ENCODE results near the gene TMEM272. TPM values are rescaled to one million over a fixed set of nuclear protein-coding genes. Genes with fewer than 3 reads are reported as not detected.

TMEM272 gene
- total and polyA plus RNA-seq, 9 of the 15 experiments (the other 6 are each of a cell fraction or from before 2014, with no cell fraction given): 0.04 to 0.16 (median 0.06) TPM; not detected in 2

DNA sequence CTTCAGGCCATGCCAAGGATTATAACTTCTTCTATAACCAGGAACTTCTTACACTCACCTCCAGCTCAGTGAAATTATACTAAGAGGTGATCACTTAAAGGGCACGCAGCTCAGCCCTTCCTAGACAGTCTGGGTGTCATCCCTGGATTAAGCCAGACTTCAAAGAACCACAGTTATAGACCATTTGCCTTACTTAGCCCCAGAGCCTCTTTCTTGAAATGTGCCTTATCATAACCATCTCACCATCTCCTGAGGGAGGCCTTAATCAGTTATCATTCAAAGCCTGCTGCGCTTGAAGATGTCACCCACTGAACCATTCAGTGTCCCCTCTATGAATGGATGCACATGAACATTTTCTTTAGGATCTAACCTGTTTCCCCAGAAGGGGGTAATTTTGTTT is 30.9 kb downstream of the TMEM272 start:
- no peak for ATAC-seq
- no peaks in the 10 kb centered on the region for H3K36me3 ChIP-seq (ENCODE audit: control insufficient read depth, insufficient read depth, low read length)
- ChIA-PET POLR2A (no interaction called here), CTCF (ENCODE audit: low intra/inter-chr PET ratio) (no interaction called here)
- no peak overlapping the region for H3K9ac ChIP-seq (ENCODE audit: insufficient read depth in 1 of 2, low read depth in 2 of 2, low read length in 2 of 2)
- H3K27me3 ChIP-seq (ENCODE audit: control insufficient read depth in 2 of 2, insufficient read depth in 2 of 2, low read length in 2 of 2): peaks cover 0 to 20% of the 10 kb centered on the region in 2 experiments; a peak in 3 of 5 replicates
- BruUV-seq (replicated peaks): no TSS peak
- TF ChIP-seq ZNF134 (CRISPR knock-in tag; conservative IDR thresholded peaks at IDR 0.05) (no peak), ZNF695 (CRISPR knock-in tag; IDR thresholded peaks at IDR 0.05) (no peak), E2F3 (CRISPR knock-in tag; IDR thresholded peaks at IDR 0.05) (no peak), GABPA (tag; conservative IDR thresholded peaks at IDR 0.05; ENCODE audit: low read depth) (no peak), ZSCAN32 (CRISPR knock-in tag; IDR thresholded peaks at IDR 0.05) (no peak), HMGN3 (IDR thresholded peaks at IDR 0.05; ENCODE audit: borderline replicate concordance, extremely low read depth, insufficient read length, low read depth, low read length) (no peak), ESRRB (CRISPR knock-in tag; IDR thresholded peaks at IDR 0.05; ENCODE audit: borderline replicate concordance) (no peak), ZNF175 (CRISPR knock-in tag; IDR thresholded peaks at IDR 0.05; ENCODE audit: low read depth) (no peak)
- TF ChIP-seq, protein P1, sequence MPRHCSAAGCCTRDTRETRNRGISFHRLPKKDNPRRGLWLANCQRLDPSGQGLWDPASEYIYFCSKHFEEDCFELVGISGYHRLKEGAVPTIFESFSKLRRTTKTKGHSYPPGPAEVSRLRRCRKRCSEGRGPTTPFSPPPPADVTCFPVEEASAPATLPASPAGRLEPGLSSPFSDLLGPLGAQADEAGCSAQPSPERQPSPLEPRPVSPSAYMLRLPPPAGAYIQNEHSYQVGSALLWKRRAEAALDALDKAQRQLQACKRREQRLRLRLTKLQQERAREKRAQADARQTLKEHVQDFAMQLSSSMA (CRISPR knock-in tag; IDR thresholded peaks at IDR 0.05): no peak
- TF ChIP-seq, protein P2, sequence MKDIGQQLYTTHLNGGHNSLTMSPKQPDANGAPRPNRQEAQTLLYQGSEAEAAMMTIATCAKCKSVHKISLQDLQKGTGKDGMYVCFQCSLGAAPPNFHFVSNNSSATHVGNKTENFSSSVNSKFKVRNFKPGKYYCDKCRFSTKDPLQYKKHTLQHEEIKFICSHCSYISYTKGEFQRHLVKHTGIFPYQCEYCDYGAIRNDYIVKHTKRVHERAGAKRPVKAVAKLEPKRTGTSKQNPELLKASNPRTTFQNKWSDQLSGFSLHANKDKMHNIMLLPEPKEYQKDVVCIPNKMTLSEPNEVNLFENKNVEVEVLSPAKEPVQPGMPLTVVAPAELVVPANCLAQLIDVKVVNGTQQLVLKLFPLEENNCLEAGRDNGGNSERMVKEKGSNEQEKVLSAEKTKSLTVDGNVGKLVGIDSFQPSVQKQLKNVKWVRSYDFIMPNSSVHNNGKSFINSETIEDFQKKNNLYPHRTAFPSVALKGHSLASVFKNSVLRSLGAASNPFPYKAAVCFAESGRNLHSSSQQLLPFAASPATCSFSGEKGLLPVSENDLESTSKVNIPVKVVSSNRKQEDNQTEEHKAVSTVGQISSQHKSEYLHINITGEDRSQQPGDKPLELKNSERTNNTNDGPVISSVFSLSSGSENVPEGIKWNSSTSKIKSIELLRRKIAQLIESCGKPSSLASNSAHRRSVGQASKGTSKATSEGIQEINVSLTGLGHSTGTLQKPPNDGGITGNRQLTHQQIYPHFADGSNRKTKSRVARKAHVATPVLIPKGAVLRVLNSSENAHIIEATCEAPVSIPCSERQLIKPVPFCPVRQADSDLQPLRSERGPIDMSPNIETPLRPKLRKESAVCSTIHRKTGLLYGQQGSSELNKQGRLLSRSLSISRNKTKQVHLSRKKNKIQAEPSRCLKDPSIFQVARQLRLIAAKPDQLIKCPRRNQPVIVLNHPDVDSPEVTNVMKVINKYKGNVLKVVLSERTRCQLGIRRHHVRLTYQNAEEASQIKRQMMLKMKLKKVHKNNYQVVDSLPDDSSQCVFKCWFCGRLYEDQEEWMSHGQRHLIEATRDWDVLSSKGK (CRISPR knock-in tag; IDR thresholded peaks at IDR 0.05): no peak
- TF ChIP-seq, protein P3, sequence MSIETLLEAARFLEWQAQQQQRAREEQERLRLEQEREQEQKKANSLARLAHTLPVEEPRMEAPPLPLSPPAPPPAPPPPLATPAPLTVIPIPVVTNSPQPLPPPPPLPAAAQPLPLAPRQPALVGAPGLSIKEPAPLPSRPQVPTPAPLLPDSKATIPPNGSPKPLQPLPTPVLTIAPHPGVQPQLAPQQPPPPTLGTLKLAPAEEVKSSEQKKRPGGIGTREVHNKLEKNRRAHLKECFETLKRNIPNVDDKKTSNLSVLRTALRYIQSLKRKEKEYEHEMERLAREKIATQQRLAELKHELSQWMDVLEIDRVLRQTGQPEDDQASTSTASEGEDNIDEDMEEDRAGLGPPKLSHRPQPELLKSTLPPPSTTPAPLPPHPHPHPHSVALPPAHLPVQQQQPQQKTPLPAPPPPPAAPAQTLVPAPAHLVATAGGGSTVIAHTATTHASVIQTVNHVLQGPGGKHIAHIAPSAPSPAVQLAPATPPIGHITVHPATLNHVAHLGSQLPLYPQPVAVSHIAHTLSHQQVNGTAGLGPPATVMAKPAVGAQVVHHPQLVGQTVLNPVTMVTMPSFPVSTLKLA (conservative IDR thresholded peaks at IDR 0.05): no peak
- no peak overlapping the region for H3K4me2 ChIP-seq (ENCODE audit: insufficient read depth, low read length)
- no peak for DNase-seq (ENCODE audit: extremely low read depth in 1 of 4, low spot score in 3 of 4)
- H3K4me3 ChIP-seq: no peak overlapping the region
- 47% methylated on average over 1 of the region's 2 CpGs for WGBS (ENCODE audit: insufficient coverage, low coverage, missing lambda C conversion rate)
- no peaks in the 10 kb centered on the region for H4K20me1 ChIP-seq (replicated peaks; ENCODE audit: control insufficient read depth, insufficient read depth, low read length)
- H3K9me3 ChIP-seq (replicated peaks; ENCODE audit: control insufficient read depth, insufficient read depth, low read depth, low read length): no peaks in the 10 kb centered on the region
- H3K9me1 ChIP-seq (ENCODE audit: control insufficient read depth, insufficient read depth, low read length): no peaks in the 10 kb centered on the region
- in situ Hi-C loops (cut with MboI) (no loop called here), intact Hi-C loops (cut with micrococcal nuclease) (loop anchor here (2.0 kb wide), 1 partner anchor 313 kb away; no protein-coding TSS in a partner anchor)
- no peak for FAIRE-seq
- H2AFZ ChIP-seq (ENCODE audit: low read depth, low read length): no peak overlapping the region
- no peaks in the 10 kb centered on the region for H3K79me2 ChIP-seq (ENCODE audit: control insufficient read depth, insufficient read depth, low read length)
- peaks cover 6 to 16% of the 10 kb centered on the region in 2 experiments; a peak in 4 of 5 replicates for H3K4me1 ChIP-seq (replicated peaks in 1 of 2; ENCODE audit: control insufficient read depth in 2 of 2, insufficient read depth in 2 of 2, low read length in 2 of 2)
- H3K27ac ChIP-seq (ENCODE audit: extremely low read depth, low read depth, low read length): no peak overlapping the region
